OCI-LY7 (cell line): ENCODE measurements around the gene GXYLT2. TPM values are rescaled to one million over a fixed set of nuclear protein-coding genes. Genes with fewer than 3 reads are reported as not detected.

Experiments used
- Bru-seq: library from RNA; stranded (reverse); fragments of 400-500 nt; gene quantifications from one replicate; lab custom pipeline; 2021; lab: Mats Ljungman, UMichigan
- BruChase-seq, 2 experiments: library from RNA; stranded (reverse); fragments of 400-500 nt; gene quantifications; one replicate each; lab custom pipeline; 2021; lab: Mats Ljungman, UMichigan
- BruUV-seq: library from RNA; stranded (reverse); fragments of 400-500 nt; replicated peaks from 2 replicates; lab custom pipeline; 2021; lab: Mats Ljungman, UMichigan
- CTCF ChIA-PET: fragments of 300-600 bp; sonication (Branson Sonifier 250); formaldehyde crosslinking; loops from one replicate; lab custom pipeline; 2022; ENCODE audit warnings: antibody characterized with exemption; ENCODE audit not compliant: unreplicated experiment; lab: Charles Lee
- POLR2A ChIA-PET: fragments of 300-600 bp; sonication (Branson Sonifier 250); formaldehyde crosslinking; loops from one replicate; lab custom pipeline; 2022; ENCODE audit warnings: antibody characterized with exemption; lab: Charles Lee
- DNase-seq: peaks from one replicate; pipeline ENCODE4 v3.0.0-alpha.2; 2015; ENCODE audit warnings: low spot score
- H2AFZ ChIP-seq: fragments of 200-600 bp; sonication (generic), shearing (Covaris generic); 2 replicates; pipeline ENCODE4 v1.6.1; 2014; ENCODE audit warnings: mild to moderate bottlenecking, antibody characterized with exemption, low read length, moderate library complexity
- H3K27ac ChIP-seq: fragments of 200-600 bp; sonication (generic); 2 replicates; pipeline ENCODE4 v1.5.1; 2014; ENCODE audit warnings: mixed run types, low read depth, mild to moderate bottlenecking, moderate library complexity, low read length, inconsistent platforms; ENCODE audit not compliant: poor library complexity, severe bottlenecking
- H3K36me3 ChIP-seq: fragments of 200-600 bp; sonication (generic); 2 replicates; pipeline ENCODE4 v1.6.1; 2014; ENCODE audit warnings: mild to moderate bottlenecking, antibody characterized with exemption, low read length, moderate library complexity, mixed read lengths; ENCODE audit not compliant: insufficient read depth
- H3K4me1 ChIP-seq: fragments of 200-600 bp; sonication (generic); 2 replicates; pipeline ENCODE4 v1.5.1; 2014; ENCODE audit warnings: mild to moderate bottlenecking, low read length; ENCODE audit not compliant: insufficient read depth, poor library complexity, severe bottlenecking
- H3K4me2 ChIP-seq: fragments of 200-600 bp; sonication (generic); 2 replicates; pipeline ENCODE4 v1.6.1; 2014; ENCODE audit warnings: mild to moderate bottlenecking, low read length
- H3K4me3 ChIP-seq: fragments of 200-600 bp; sonication (generic); 2 replicates; pipeline ENCODE4 v1.5.1; 2014; ENCODE audit warnings: mild to moderate bottlenecking, low read depth, low read length; ENCODE audit not compliant: poor library complexity, severe bottlenecking
- H3K79me2 ChIP-seq: fragments of 200-600 bp; sonication (generic); 2 replicates; pipeline ENCODE4 v1.6.1; 2016; ENCODE audit warnings: low read depth, mild to moderate bottlenecking, low read length, moderate library complexity, mixed read lengths; ENCODE audit not compliant: insufficient read depth
- H3K9me2 ChIP-seq: fragments of 200-600 bp; sonication (generic); 2 replicates; pipeline ENCODE4 v1.6.1; 2016; ENCODE audit warnings: mild to moderate bottlenecking, low read length, mixed read lengths; ENCODE audit not compliant: insufficient read depth
- H3K9me3 ChIP-seq: fragments of 200-600 bp; sonication (generic); 2 replicates; pipeline ENCODE4 v1.6.1; 2014; ENCODE audit warnings: mild to moderate bottlenecking, mixed run types, low read length, mixed read lengths
- H4K20me1 ChIP-seq: fragments of 200-600 bp; sonication (generic); 2 replicates; pipeline ENCODE4 v1.6.1; 2014; ENCODE audit warnings: mild to moderate bottlenecking, antibody characterized with exemption, low read length, moderate library complexity, mixed read lengths; ENCODE audit not compliant: insufficient read depth
- CTCF ChIP-seq: fragments of 200-600 bp; sonication (generic); conservative IDR thresholded peaks from 2 replicates; pipeline ENCODE4 v1.5.1; 2014; ENCODE audit warnings: mild to moderate bottlenecking, antibody characterized with exemption, low read length, moderate library complexity, mixed read lengths
- EZH2phosphoT487 ChIP-seq: fragments of 200-600 bp; sonication (generic); IDR thresholded peaks from 2 replicates; pipeline ENCODE4 v1.6.1; 2018; ENCODE audit warnings: low read depth, borderline replicate concordance, mild to moderate bottlenecking, mixed run types, antibody characterized with exemption, low read length, moderate library complexity, mixed read lengths
- intact Hi-C: fragments of 100-400 bp; cut with micrococcal nuclease; formaldehyde crosslinking; loops from one replicate; pipeline ENCODE4 v1.10.0; 2022; ENCODE audit not compliant: unreplicated experiment
- long read RNA-seq: library from polyadenylated mRNA; stranded (forward); transcript quantifications from one replicate; pipeline ENCODE4 v2.0.0, GENCODE V29; 2022
- total RNA-seq, 2 experiments: library from RNA; depleted of rRNA in 1 of 2; stranded (reverse); fragments of >200 nt in 1 of 2; shearing (Covaris generic) in 1 of 2; gene quantifications; 2 replicates each; pipeline ENCODE4 v1.2.3, GENCODE V29; 2014 to 2022

The GXYLT2 gene
- not detected in 2 replicates for total RNA-seq (2014; rRNA removed; shearing (Covaris generic))
- not detected in 2 replicates for total RNA-seq (2022)
- Bru-seq, nascent RNA = percentile 6 among the genes with signal in this experiment
- percentile 4 among the genes with signal in this experiment for BruChase-seq, experiment 1, labeled RNA remaining after a 6-hour chase
- percentile 3 among the genes with signal in this experiment for BruChase-seq, experiment 2, labeled RNA remaining after a 2-hour chase
- long read RNA-seq = 0 reads

- Histone ChIP-seq H3K9me2 (no peaks in the 10 kb centered on the region), H3K4me1 (no peaks in the 10 kb centered on the region), H2AFZ (no peak within 1 kb of the TSS), H3K4me3 (peak within 1 kb of the TSS; percentile 28), H3K9me3 (0 out of 2 replicates have a peak, but pooled peaks cover 3% of the 10 kb centered on the region), H3K36me3 (no peaks in the 10 kb centered on the region), H3K4me2 (peak within 1 kb of the TSS; percentile 46; the same call in 1 of the 2 replicates), H4K20me1 (no peaks in the 10 kb centered on the region), H3K27ac (no peak within 1 kb of the TSS), H3K79me2 (no peaks in the 10 kb centered on the region)
- ChIA-PET POLR2A (no interaction called here), CTCF (no interaction called here)
- no TSS peak for BruUV-seq
- intact Hi-C loops = no loop called here
- TF ChIP-seq CTCF (no peak), EZH2phosphoT487 (peak; percentile 92; the same call in 1 of the 2 replicates)
- DNase-seq = peak; percentile 2
These were observed at the start of gene GXYLT2 for GRCh38 chr3:72887705-72888545. Gene GXYLT2 (plus strand): TSS chr3:72888046. CDS start chr3:72888234, 188 bp downstream.

GRCh38 chr3:72839057-72839456 is 48.8 kb upstream of the GXYLT2 start:
- no peak overlapping the region for H3K4me3 ChIP-seq
- peaks cover 79% of the 10 kb centered on the region for H3K36me3 ChIP-seq
- DNase-seq = no peak
- no peak for TF ChIP-seq EZH2phosphoT487
- no peak for TF ChIP-seq CTCF
- CTCF ChIA-PET = no interaction called here
- H4K20me1 ChIP-seq = no peaks in the 10 kb centered on the region
- H3K9me3 ChIP-seq = no peaks in the 10 kb centered on the region
- no TSS peak for BruUV-seq
- H3K4me2 ChIP-seq = no peak overlapping the region
- no peak overlapping the region for H3K27ac ChIP-seq
- H3K79me2 ChIP-seq = peaks cover 6% of the 10 kb centered on the region; the same call in 1 of the 2 replicates
- POLR2A ChIA-PET = no interaction called here
- intact Hi-C loops = no loop called here
- no peak overlapping the region for H2AFZ ChIP-seq
- no peaks in the 10 kb centered on the region for H3K4me1 ChIP-seq
- H3K9me2 ChIP-seq = no peaks in the 10 kb centered on the region
